Left kidney (tissue), 2 donors: Measurements from ENCODE around the gene GNAT2. TPM values are rescaled to one million over a fixed set of nuclear protein-coding genes. Genes with fewer than 3 reads are reported as not detected.

Experiments
- DNase-seq: peaks from one replicate; pipeline ENCODE4 v3.0.0-alpha.2; 2013
- polyA plus RNA-seq: library from polyadenylated mRNA; unstranded; fragments of 120-200 nt; gene quantifications from one replicate; pipeline ENCODE4 v1.2.1, GENCODE V29; 2013; ENCODE audit not compliant: insufficient read length

The GNAT2 gene
- polyA plus RNA-seq, 1 donor: not detected

GRCh38 chr1:109642626-109643025, 23.2 kb upstream of the GNAT2 start:
- DNase-seq: no peak

DNA sequence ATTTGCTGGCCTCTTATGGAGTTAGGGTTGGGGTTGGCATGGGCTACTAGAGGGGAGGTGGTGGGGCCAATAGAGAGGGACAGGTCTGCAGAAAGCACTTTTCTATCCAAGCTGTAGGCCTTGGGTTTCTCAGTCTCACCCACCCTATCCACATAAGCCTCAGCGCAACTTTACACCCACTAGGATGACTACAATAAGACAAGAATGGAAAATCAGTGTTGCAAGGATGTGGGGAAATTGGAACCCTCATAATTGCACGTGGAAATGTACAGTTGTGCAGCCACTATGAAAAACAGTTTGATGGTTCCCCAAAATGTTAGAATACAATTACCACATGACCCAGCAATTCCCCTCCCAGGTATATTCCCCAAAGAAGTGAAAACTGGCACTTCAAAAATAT, 22.4 kb upstream of the GNAT2 start:
- no peak for DNase-seq

DNA sequence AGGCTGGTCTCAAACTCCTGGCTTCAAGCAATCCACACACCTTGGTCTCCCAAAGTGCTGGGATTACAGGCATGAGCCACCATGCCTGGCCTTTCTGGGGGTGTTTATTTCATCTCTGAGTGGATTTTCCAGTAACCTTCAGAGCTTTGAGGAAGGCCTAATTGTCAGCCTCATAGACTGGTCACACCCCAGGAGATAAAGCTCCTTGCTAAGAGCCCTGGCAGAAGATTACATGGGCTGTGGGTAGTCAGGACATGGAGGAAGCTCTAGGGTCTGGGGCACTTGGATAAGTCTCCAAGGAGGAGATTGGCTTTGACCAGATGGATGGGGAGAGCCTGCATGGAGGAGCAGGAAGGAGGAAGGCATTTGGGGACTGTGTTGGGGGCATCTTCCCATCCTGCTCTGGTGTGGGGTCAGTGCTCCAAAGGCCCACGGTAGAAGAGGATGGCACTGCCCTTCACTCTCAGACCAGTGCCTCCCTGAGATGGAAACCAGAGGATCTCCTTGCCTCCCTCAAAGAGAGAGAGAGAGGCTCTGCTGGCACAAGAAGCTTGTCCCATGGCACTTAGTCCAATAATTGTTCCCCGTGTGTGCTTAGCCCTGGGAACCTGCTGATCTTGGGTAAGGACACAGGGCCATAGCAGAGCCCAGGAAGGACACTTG, 21.8 kb upstream of the GNAT2 start:
- no peak for DNase-seq

GRCh38 chr1:109640285-109640865, 21.0 kb upstream of the GNAT2 start:
- DNase-seq: no peak

GRCh38 chr1:109639841-109640184, 20.4 kb upstream of the GNAT2 start:
- DNase-seq: no peak

GRCh38 chr1:109639063-109639840, 19.8 kb upstream of the GNAT2 start:
- DNase-seq: no peak

DNA sequence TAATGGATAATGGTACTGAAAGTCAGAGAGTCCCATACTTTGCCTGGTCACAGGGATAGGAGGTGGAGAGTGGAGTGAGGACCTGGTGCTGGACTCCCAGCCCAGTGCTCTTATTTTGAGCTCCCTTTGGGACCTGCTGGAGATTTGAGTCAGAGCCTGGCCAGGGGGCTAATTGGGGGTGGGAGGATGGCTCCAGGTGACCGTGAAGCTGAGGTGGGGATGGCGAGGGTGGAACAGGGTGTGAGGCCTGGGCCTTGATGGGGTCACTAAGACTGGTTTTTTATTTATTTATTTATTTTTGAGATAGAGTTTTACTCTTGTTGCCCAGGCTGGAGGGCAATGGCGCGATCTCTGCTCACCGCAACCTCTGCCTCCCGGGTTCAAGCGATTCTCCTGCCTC, 18.0 kb upstream of the GNAT2 start:
- no peak for DNase-seq

- DNase-seq: no peak
These were observed 17.0 kb upstream of the GNAT2 start for GRCh38 chr1:109636201-109636952.

DNA sequence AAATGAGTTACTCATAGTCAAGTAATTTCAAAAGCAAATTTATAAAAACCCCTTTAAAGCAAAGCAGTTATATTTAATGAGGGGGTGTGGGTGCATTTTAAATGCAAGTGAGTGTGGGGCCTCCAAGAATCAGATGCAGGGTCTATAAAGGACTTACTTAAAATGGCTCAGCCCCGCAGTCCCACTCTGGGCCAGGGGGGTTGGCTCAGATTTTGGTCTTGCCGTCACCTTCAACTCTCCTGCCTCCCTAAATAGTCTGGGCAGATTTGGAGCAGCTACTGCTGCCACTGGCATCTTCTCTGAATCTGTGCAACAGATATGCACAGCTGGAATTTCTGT, 16.4 kb upstream of the GNAT2 start:
- no peak for DNase-seq

DNA sequence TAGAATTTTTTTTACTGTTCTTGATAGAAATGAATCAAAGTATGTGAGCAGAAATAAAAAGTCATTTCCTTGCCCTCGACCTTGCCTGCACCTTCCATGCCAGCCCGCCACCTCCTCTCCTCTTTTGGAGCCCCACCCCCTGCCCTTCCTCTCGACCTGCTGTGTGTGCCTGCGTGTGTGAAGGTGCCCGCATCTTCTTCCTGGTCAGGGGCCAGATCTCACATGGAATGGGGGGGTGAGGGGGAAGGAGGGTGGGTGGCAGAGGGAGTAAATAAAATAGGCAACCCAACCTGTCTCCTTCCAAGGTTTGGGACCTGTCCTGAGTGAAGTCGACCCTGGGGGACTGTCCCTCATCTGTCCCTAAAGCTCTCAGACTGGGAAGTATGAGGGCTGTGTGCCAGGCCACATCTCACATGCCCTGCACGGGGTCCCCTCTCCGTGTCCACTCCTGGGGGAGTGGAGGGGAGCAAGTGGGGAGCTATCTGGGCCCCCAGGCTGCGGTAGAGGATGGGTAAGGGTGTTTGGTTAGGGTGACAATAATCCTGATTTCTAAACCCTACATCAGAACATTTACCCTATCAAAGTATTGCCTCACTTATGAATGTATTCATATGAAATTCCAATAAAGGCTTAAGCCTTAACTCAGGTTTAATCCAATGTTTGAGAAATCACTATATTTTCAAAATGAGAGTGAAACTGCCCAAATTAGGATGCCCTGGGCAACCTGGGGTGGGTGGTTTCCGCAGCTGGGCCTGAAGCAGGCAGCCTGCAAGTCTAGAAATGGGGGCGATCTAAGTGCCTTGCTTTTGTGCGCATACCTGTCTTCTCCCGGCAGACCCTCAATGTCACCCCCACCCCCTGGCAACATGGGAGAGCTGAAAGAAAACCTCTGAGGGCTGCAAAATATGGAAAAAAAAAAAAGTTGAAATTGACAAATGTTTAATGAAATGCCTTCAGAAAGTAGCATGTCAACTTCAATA, 15.6 kb upstream of the GNAT2 start:
- no peak for DNase-seq

DNA sequence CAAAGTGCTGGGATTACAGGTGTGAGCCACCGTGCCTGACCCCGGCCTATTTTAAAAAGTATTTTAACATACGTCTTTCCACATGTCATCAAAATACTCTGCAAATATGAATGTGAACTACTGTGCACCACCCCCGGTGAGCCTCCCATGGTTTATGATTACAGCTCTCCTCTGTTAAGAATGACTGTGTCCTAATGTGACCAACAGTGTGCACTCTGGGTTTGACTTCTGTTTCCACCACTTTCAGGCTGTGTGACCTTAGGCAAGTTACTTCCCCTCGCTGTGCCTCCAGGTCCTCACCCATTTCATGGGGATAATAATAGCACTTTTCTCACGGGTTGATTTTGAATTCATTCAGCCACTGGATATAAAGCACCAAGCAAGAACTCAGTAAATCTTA, 14.9 kb upstream of the GNAT2 start:
- DNase-seq: no peak

GRCh38 chr1:109632671-109633346, 13.4 kb upstream of the GNAT2 start:
- DNase-seq: no peak

DNA sequence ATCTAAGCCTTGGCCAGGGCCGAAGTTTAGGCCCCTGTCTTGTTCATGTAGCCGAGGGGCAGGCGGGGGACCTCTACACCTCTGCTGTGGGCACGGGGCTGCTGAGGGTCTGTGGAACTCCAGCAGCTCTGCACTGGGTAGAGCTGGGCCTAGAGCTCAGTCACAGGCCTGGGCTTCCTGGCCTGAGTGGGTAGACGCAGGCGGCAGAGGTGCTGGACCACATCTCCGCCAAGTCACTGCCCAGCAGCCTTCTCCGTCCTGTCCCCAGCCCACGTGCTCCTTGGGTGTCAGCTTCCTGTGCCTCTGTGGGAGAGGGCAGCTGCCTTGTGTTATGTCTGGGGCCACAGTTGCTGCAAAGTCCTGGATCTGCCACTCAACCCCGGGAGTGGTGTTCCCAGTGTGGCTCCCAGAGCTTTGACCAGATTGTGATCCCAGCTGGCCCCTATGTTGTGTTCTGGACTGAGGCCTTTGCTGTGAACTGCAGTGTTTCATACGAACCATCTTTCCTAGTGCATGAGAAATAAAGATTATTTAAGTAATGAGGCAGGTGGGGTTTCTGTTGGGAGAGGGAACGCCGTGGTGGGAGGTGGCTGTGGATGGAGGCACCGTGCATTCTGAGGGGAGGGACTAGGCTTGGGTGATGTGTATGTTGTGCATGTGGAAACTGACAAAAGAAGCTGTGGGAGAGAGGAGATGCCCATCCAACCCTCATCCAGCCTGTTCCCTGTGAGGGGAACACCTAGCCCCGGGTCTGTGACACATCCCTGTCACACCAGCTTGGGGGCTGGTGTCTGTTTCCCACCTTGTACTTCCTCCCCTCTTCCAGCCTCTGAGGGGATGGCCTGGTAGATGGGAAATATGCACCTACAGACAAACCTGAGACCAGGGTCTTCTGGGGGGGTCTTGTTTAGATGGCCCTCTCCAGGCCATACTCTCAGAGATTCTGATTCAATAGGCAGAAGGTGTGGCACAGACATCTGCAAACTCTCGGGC, 12.4 kb upstream of the GNAT2 start:
- no peak for DNase-seq

DNA sequence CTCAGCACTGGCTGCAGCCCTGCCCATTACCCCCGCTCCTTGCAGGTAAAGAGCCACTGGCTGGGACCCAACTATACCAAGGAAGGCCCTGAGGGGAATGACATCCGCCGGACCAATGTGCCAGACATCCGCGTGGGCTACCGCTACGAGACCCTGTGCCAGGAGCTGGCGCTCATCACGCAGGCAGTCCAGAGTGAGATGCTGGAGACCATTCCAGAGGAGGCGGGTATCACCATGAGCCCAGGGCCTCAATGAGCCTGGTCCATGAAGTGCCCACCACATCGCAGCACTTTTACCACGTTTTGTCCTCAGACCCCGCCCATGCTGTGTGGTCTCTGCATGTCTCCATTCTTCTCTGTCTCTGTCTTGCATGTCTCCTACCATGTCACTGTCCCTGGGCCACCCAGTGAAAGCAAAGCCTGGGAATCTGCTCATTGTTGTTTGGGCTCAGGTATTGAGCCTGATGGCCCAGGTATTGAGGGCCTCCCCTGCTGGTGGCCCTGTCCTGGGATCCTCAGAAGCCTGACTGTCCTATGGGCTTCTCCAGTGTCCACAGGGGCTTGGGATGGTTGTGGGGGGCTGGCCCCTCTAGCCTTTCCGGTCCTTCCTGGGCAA, 11.6 kb upstream of the GNAT2 start:
- DNase-seq: no peak

DNA sequence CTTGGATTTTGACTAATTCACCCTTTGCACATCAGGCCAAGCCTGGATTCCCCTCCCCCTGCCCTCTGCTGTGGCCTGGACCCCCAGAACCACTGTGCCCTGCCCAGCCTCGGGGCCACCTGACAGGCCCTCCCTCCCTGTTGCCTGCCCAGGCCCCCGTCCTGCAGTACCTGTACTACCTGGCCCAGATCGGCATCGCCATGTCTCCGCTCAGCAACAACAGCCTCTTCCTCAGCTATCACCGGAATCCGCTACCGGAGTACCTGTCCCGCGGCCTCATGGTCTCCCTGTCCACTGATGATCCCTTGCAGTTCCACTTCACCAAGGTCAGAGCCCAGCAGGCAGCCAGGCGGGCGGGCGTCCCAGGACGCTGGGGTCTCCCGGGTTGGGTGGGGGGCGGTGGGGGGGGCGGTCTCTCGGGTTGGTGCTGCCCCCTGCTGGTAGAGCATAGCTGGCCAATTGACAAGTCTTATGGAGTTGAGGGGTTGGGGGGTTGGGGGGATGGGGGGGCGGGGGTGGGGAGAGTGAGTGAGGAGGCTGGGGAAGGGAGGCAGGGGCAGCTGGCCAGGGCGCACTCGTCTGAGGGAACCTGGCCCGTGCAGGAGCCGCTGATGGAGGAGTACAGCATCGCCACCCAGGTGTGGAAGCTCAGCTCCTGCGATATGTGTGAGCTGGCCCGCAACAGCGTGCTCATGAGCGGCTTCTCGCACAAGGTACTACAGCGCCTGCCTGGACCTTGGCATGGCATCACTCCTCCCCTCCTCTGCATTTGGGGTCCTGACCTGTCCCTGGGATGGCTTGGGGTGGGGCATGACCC, 10.9 kb upstream of the GNAT2 start:
- no peak for DNase-seq

- DNase-seq: no peak
These were observed 10.1 kb upstream of the GNAT2 start for GRCh38 chr1:109629372-109630030.

DNA sequence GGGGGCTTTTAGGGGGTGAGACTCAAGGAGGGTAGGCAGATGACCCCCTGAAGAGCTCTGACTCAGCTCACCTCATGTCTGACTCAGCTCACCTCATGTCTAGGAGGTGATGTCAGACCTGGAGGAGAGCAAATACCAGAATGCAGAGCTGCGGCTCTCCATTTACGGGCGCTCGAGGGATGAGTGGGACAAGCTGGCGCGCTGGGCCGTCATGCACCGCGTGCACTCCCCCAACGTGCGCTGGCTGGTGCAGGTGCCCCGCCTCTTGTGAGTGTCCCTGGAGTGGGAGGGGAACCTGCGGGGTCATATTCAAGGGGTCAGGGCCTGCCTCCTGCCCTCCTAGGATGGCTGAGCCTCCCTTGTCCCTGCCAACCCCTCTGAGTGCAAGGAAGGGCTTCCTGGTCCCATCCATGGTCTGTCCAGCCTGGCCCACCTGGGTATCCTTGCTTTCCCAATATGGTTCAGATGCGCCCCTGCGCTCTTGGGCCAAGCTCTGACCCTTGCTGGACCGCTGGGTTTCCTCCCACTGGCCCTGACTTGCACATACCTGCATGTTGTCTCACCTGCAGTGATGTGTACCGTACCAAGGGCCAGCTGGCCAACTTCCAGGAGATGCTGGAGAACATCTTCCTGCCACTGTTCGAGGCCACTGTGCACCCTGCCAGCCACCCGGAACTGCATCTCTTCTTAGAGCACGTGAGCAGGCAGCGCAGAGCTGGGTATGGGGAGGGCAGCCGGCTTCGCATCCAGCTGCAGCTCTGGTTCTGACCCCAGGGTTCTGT, 9.3 kb upstream of the GNAT2 start:
- no peak for DNase-seq
